MM.1S (cell line): ENCODE data around the gene CAPN9.

Experiments used
- DNase-seq: peaks from one replicate; pipeline ENCODE4 v3.0.0-alpha.2; 2015
- H2AFZ ChIP-seq: fragments of 300-600 bp; sonication (generic); 2 replicates; pipeline ENCODE4 v1.6.0; 2016; ENCODE audit warnings: antibody characterized with exemption, low read length
- H3F3A ChIP-seq: fragments of 300-600 bp; sonication (generic); 2 replicates; pipeline ENCODE4 v1.6.1; 2016; ENCODE audit warnings: mild to moderate bottlenecking, antibody characterized with exemption, low read length, moderate library complexity, mixed read lengths; ENCODE audit not compliant: insufficient read depth
- H3K27ac ChIP-seq: fragments of 300-600 bp; sonication (generic); 2 replicates; pipeline ENCODE4 v1.5.1; 2016; ENCODE audit warnings: mild to moderate bottlenecking, low read length
- H3K27me3 ChIP-seq: fragments of 300-600 bp; sonication (generic); replicated peaks from 2 replicates; pipeline ENCODE4 v1.6.0; 2016; ENCODE audit warnings: low read length; ENCODE audit not compliant: insufficient read depth
- H3K36me3 ChIP-seq: fragments of 300-600 bp; sonication (generic); replicated peaks from 2 replicates; pipeline ENCODE4 v1.6.1; 2016; ENCODE audit warnings: mild to moderate bottlenecking, low read length, mixed read lengths; ENCODE audit not compliant: insufficient read depth
- H3K4me1 ChIP-seq: fragments of 300-600 bp; sonication (generic); 2 replicates; pipeline ENCODE4 v1.6.1; 2016; ENCODE audit warnings: low read length, mixed read lengths
- H3K4me2 ChIP-seq: fragments of 300-600 bp; sonication (generic); 2 replicates; pipeline ENCODE4 v1.6.0; 2016; ENCODE audit warnings: low read depth, low read length
- H3K4me3 ChIP-seq: fragments of 300-600 bp; sonication (generic); 2 replicates; pipeline ENCODE4 v1.5.1; 2016; ENCODE audit warnings: low read length, mixed read lengths
- H3K79me2 ChIP-seq: fragments of 300-600 bp; sonication (generic); 2 replicates; pipeline ENCODE4 v1.6.1; 2016; ENCODE audit warnings: mixed run types, low read length, mixed read lengths
- H3K9ac ChIP-seq: fragments of 300-600 bp; sonication (generic); 2 replicates; pipeline ENCODE4 v1.6.1; 2016; ENCODE audit warnings: low read length, mixed read lengths
- H3K9me2 ChIP-seq: fragments of 300-600 bp; sonication (generic); replicated peaks from 2 replicates; pipeline ENCODE4 v1.6.1; 2016; ENCODE audit warnings: mild to moderate bottlenecking, low read length, mixed read lengths; ENCODE audit not compliant: insufficient read depth
- H3K9me3 ChIP-seq: fragments of 300-600 bp; sonication (generic); replicated peaks from 2 replicates; pipeline ENCODE4 v1.6.1; 2016; ENCODE audit warnings: mild to moderate bottlenecking, low read length, mixed read lengths; ENCODE audit not compliant: insufficient read depth
- H4K20me1 ChIP-seq: fragments of 300-600 bp; sonication (generic); 2 replicates; pipeline ENCODE4 v1.6.1; 2016; ENCODE audit warnings: mild to moderate bottlenecking, low read length, moderate library complexity, mixed read lengths; ENCODE audit not compliant: insufficient read depth
- CTCF ChIP-seq: fragments of 300-600 bp; sonication (generic); IDR thresholded peaks from 2 replicates; pipeline ENCODE4 v1.5.1; 2016; ENCODE audit warnings: antibody characterized with exemption, low read length, mixed read lengths
- EZH2 ChIP-seq: fragments of 300-600 bp; sonication (generic); optimal IDR thresholded peaks from 2 replicates; pipeline ENCODE3; 2017; ENCODE audit warnings: low read depth, mild to moderate bottlenecking, antibody characterized with exemption, low read length, mixed read lengths
- EZH2phosphoT487 ChIP-seq: fragments of 300-600 bp; sonication (generic); IDR thresholded peaks from 2 replicates; pipeline ENCODE4 v1.6.1; 2018; ENCODE audit warnings: antibody characterized with exemption, low read length

Gene CAPN9

DNA sequence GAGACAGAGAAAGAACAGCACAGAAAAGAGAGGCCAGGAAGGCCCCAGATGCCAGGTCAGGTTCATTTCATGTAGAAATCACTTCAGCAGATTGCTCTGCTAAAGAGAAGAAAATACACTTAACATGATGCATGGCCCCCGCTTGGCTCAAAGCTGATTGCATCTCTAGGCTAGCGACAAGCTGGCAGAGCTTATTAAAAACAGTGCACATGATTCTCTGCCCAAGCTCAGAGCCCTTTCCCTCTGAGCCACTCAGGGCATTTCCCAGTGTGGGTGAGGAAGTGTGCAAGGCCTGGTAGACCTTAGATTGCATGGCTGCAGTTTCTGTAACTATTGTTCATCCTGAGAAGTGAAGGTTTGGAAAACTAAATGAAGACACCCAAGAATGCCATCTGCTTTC lies 3.3 kb upstream of the CAPN9 start:
- no peak for DNase-seq
- Histone ChIP-seq H3K36me3 (no peaks in the 10 kb centered on the region), H3K4me1 (no peaks in the 10 kb centered on the region), H3K27me3 (no peaks in the 10 kb centered on the region), H2AFZ (no peak overlapping the region), H4K20me1 (no peaks in the 10 kb centered on the region), H3K9ac (no peak overlapping the region), H3K79me2 (no peaks in the 10 kb centered on the region), H3K9me3 (no peaks in the 10 kb centered on the region), H3K27ac (no peak overlapping the region), H3F3A (no peaks in the 10 kb centered on the region), H3K4me2 (no peak overlapping the region), H3K4me3 (no peak overlapping the region), H3K9me2 (no peaks in the 10 kb centered on the region)
- TF ChIP-seq EZH2phosphoT487 (no peak), EZH2 (no peak), CTCF (no peak)

DNA sequence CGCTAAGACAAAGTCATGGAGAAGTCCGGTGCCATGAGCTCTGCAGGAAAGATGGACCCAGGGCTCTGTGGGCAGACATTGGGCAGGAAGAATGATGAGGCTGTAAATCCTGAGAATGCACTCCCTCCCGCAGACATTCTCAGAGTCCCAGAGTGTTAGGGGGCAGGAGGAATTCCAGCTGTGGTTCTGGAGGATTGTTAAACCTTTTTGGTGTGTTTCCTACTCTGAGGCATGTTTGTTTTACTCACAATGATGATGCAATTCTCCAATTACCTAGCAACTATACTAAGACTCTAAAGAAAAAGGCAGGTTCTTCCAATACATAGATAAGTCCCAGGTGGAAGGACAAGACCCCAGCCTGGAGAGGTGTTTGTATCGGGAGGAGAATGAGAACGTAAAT lies 2.8 kb upstream of the CAPN9 start:
- Histone ChIP-seq H2AFZ (no peak overlapping the region), H3K27ac (no peak overlapping the region), H4K20me1 (no peaks in the 10 kb centered on the region), H3K27me3 (no peaks in the 10 kb centered on the region), H3K4me1 (no peaks in the 10 kb centered on the region), H3K9me2 (no peaks in the 10 kb centered on the region), H3K36me3 (no peaks in the 10 kb centered on the region), H3F3A (no peaks in the 10 kb centered on the region), H3K9ac (no peak overlapping the region), H3K4me3 (no peak overlapping the region), H3K4me2 (no peak overlapping the region), H3K79me2 (no peaks in the 10 kb centered on the region), H3K9me3 (no peaks in the 10 kb centered on the region)
- DNase-seq, result no peak
- TF ChIP-seq EZH2 (no peak), EZH2phosphoT487 (no peak), CTCF (no peak)

DNA sequence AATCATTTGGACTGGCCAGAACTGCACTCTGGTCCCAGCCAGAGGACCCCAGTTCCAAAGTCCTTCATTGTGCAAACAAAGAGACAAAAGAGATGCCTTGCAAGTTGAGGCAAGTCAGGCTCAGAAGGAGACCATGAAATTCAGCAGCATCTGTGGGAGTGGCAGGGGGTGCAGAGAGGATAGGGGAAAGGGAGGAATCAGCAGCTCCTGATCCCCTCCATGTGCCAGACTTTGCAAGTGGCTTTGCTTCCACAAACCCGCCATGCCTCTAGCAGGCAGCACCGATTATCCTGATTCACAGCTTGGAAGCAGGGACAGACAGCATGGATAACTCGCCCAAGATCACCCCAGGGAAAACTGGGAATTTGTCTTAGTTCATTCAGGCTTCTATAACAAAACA lies 2.1 kb upstream of the CAPN9 start:
- Histone ChIP-seq H3K4me1 (no peaks in the 10 kb centered on the region), H3K36me3 (no peaks in the 10 kb centered on the region), H3K4me2 (no peak overlapping the region), H2AFZ (no peak overlapping the region), H3K79me2 (no peaks in the 10 kb centered on the region), H3K9me2 (no peaks in the 10 kb centered on the region), H3F3A (no peaks in the 10 kb centered on the region), H3K9me3 (no peaks in the 10 kb centered on the region), H3K4me3 (no peak overlapping the region), H4K20me1 (no peaks in the 10 kb centered on the region), H3K9ac (no peak overlapping the region), H3K27ac (no peak overlapping the region), H3K27me3 (no peaks in the 10 kb centered on the region)
- no peak for DNase-seq
- TF ChIP-seq EZH2 (no peak), CTCF (no peak), EZH2phosphoT487 (no peak)

DNA sequence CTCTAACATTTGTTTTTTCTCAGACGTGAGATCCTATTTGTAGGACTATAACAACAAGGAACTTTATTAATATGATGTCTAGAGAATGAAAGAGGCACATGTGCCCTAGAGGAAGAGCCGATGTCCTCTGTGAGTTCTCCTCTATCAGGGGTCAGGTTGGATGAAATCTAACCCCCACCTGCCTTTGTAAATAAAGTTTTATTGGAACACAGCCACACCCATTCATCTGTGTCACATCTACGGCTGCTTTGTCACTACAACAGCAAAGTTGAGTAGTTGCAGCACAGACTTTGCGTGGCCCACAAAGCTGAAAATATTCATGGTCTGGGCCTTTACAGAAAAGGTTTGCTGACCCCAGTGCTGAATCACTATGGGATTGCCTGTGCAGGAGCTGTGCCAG lies 571 bp upstream of the CAPN9 start:
- no peak for TF ChIP-seq EZH2phosphoT487
- TF ChIP-seq CTCF, result no peak
- TF ChIP-seq EZH2, result no peak
- H3K4me1 ChIP-seq, result no peaks in the 10 kb centered on the region
- no peak overlapping the region for H3K27ac ChIP-seq
- no peaks in the 10 kb centered on the region for H3K27me3 ChIP-seq
- H3K9me3 ChIP-seq, result no peaks in the 10 kb centered on the region
- no peak overlapping the region for H3K4me3 ChIP-seq
- no peaks in the 10 kb centered on the region for H3K79me2 ChIP-seq
- H2AFZ ChIP-seq, result no peak overlapping the region
- H3K9me2 ChIP-seq, result no peaks in the 10 kb centered on the region
- no peaks in the 10 kb centered on the region for H3K36me3 ChIP-seq
- no peak for DNase-seq
- H3K4me2 ChIP-seq, result no peak overlapping the region
- H3K9ac ChIP-seq, result no peak overlapping the region
- H4K20me1 ChIP-seq, result no peaks in the 10 kb centered on the region
- H3F3A ChIP-seq, result no peaks in the 10 kb centered on the region
